Smooth muscle cell of the brain vasculature (primary cell): ENCODE results near the gene SRSF5.
"Not testable (repeated sequence)": the region's sequence is repeated elsewhere in the genome, so short reads cannot be mapped to it uniquely, and the experiment has no call there.

Experiments
- DNase-seq: peaks from one replicate; pipeline ENCODE4 v3.0.0-alpha.2; 2012; ENCODE audit warnings: low read depth, low spot score

The SRSF5 gene

GRCh38 chr14:69807192-69807591 lies 40.2 kb downstream of the SRSF5 start:
- DNase-seq = no peak

- no peak for DNase-seq
Measured at GRCh38 chr14:69808919-69809808, 42.2 kb downstream of the SRSF5 start.

- no peak for DNase-seq
Measured at GRCh38 chr14:69811227-69811867, 44.4 kb downstream of the SRSF5 start.

GRCh38 chr14:69811868-69812252 lies 44.9 kb downstream of the SRSF5 start:
- no peak for DNase-seq

GRCh38 chr14:69812711-69813110 lies 45.8 kb downstream of the SRSF5 start:
- DNase-seq = no peak

GRCh38 chr14:69813346-69813745 lies 46.4 kb downstream of the SRSF5 start:
- DNase-seq = not testable (repeated sequence)

GRCh38 chr14:69814397-69814796 lies 47.5 kb downstream of the SRSF5 start:
- DNase-seq = no peak

GRCh38 chr14:69815556-69815955 lies 48.6 kb downstream of the SRSF5 start:
- no peak for DNase-seq

- DNase-seq = no peak
Measured at GRCh38 chr14:69816216-69816615, 49.3 kb downstream of the SRSF5 start.

GRCh38 chr14:69818758-69819191 lies 51.8 kb downstream of the SRSF5 start:
- peak; percentile 29 for DNase-seq

GRCh38 chr14:69819607-69820006 lies 52.7 kb downstream of the SRSF5 start:
- no peak for DNase-seq

- DNase-seq = no peak
Measured at GRCh38 chr14:69820991-69821390, 54.0 kb downstream of the SRSF5 start.
